Activated CD4-positive, CD25-positive, alpha-beta regulatory T cell treated with anti-CD3 and anti-CD28 coated beads, Interleukin-2, amount 50 U/mL, for 72 hours (primary cell): Measurements from ENCODE around the gene ZNF236.
"Not testable (repeated sequence)": the region's sequence is repeated elsewhere in the genome, so short reads cannot be mapped to it uniquely, and the experiment has no call there.

Experiments
- DNase-seq: peaks from one replicate; pipeline ENCODE4 v3.0.0; 2021

Gene ZNF236

GRCh38 chr18:76977684-76978232 is 155.4 kb downstream of the ZNF236 start:
- DNase-seq, result no peak

DNA sequence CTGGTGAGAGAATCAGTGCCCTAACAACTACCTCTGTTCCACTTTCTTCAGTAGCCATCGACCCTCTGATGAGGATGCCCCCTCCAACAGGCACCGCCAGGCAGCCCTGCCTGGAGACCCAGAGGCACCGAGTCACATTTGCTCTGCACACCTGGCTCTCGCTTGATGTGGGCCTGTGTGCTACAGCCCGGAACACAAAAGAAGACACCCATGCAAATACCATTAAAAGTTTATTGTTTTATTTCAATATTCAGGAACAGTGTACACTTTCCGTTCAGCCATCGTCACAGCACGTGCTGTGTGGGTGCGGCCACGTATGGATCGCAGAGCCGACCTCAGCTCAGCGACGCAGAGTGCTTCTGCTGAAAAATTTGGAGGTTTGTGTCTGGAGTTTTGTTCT is 156.3 kb downstream of the ZNF236 start:
- DNase-seq, result no peak

DNA sequence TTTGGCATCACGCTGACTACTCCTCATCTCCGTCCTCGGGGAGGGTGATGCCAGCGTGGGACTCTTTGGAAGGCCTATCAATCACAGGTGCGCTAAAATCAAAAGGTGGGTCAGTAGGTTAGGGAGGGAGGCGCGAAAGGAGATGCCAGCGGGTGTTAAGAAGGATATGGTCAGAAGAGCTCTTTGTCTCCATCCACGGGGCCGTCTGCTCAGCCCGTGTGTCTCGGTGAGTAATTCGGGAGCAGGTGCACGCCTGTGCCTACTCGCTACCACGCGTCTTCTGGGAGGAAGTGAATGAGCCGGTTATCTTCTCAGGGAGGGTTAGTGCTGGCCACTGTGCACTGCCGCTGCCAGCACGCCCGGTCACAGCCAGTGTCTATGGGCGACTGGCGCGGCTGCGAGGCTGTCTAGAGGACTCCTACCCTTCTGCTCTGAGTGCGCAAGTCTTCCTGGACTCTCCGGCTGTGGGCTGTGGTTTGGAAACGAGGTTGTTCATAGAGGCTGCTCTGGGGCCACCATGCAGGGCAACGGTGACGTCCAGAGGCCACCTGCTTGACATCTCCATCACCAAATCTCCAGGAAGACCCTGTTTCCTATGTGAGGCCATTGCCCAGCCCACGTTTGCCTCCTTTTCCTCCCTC is 156.9 kb downstream of the ZNF236 start:
- no peak for DNase-seq

- DNase-seq, result no peak
These were observed 157.5 kb downstream of the ZNF236 start for GRCh38 chr18:76979906-76980305.

GRCh38 chr18:76980663-76981395 is 158.5 kb downstream of the ZNF236 start:
- no peak for DNase-seq

DNA sequence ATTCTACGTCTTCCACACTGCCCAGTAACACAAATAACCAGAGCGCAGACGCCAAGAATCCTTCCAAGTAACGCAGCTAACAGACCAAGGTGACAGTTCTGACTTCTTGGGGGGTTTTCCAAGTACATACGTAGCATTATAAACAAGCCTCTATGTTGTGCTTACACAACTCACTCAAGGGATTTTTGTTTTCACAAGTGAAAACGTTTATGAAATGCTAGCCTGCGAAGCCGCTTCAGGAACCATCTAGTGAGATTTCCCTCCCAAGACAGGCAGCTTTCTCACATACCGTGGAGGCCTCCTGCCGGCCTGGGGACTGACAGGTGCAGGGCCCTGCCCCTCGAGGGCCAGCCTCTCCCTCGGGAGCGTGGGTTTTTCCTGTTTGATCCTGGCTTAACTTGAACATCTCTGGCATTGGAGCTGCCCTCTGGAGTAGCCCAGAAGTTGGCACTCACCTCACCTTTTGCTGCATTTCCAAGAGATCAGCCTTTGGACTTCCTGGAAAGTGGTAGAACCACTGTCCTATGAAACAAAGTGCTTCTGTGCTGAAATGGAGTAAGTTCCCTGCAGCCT is 159.1 kb downstream of the ZNF236 start:
- DNase-seq, result no peak

DNA sequence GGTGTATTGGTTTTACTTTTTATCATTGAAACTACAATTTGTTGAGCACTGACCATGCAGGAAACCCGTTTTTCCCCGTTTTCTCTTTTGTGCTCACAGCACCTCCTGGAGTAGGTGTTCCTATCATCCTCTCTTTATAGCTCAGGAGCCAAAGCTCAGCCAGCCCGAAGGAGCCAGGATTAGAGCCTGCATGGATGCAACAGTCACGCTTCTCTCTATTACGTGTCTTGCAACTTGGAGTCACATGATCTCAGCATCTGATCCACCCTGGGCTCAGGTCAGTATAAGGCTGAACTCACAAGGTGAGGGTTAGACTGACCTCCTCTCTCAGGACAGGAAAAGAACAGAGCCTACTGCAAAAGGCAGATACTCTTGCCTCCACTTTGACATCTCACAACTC is 159.7 kb downstream of the ZNF236 start:
- DNase-seq, result no peak

DNA sequence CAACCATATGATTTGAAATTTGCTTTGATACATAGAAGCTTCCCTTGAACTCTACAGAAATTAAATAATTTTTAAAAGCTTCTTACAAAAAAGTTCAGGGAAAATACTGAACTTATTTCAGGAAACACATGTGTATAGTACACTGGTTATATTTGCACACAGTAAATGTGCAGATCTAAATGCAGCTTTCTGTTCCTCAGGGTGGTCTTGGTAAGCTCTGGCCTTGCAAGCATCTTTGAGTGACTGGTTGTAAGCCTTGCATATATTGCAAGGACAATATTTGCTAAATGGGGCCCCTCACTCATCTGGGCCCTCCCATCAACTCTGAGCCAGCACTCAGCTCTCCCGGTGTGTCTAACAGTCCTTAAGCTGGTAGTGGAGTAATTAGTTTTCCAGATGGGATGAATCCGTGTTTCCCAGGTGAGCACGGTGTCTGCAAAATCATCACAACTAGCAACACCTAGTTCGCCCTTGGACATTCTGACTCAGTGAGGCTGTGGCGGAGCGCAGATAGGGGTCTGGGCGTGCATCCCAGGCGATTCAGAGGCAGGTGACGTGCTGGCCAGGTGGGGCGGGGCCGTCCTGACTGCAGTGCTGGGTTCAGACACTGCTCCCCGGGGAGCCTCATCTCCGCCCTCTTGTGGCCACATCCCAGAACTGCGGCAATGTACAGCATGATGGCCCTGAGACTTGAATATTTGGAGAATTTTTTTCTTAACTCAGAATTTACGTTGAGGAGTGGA is 160.7 kb downstream of the ZNF236 start:
- DNase-seq, result peak; percentile 90

DNA sequence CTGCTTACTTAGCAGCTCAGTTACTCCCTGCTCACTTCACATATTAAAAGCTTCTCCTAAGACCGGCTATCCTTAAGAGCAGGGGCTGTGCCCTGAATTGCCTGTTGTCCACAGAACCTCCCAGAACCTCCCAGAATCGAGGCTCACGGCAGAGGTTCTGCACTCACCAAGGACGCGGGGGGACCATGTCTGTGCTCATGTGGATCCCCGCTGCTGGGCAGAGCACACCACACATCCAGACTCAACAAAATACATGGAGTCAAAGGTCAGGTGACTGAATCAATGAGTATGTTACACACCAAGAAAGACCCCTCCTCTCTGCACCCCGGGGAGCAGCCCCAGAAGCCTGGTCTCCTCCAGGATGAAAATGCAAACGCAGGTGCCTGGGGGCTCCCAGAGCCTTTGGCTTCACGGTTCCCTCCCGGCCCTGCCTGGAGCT is 161.3 kb downstream of the ZNF236 start:
- DNase-seq, result no peak

DNA sequence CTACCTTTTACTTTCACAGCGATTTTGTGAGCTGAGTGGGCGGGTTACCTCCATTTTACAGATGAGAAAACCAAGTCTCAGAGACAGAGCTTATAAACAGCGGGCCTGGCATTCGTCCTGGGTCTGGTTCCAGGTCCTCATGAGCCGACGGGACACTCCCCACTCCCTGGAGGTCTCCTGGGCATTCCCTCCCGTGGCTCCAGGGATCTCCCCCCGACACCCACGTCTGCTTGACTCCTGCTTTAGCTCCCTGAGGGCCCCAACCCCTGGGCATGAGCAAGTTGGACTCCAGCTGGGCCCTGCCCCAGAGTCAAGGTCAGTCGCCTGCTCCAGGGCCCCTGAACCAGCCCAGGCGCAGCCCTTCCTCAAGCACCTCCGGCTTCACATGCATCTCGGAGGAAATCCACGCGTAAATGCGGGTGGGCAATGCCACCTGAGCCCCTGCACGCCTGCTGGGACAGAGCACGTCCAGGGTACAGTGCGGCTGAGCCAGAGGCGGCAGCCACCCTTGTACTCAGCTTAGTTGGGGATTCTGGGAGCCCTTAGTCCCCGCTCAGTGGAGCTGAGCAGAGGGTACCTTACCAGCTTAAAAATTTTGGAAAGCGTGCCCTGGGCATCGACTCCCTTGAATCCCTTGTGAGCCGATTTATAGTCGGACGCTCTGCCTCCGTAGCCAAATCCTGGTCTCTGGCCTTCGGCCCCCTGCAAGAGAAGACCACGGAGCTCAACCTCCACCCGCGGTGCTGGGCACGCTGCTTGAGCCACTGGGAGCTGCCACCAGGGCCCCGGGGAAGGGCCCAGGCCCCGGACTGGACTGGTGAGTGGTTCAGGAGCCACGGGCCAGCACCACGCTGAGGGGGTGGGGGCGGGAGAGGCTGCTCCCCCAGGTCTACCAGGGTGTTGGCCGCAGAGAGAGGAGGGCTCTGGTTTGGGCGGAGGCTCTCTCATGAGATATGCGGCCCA is 162.1 kb downstream of the ZNF236 start:
- DNase-seq, result no peak

DNA sequence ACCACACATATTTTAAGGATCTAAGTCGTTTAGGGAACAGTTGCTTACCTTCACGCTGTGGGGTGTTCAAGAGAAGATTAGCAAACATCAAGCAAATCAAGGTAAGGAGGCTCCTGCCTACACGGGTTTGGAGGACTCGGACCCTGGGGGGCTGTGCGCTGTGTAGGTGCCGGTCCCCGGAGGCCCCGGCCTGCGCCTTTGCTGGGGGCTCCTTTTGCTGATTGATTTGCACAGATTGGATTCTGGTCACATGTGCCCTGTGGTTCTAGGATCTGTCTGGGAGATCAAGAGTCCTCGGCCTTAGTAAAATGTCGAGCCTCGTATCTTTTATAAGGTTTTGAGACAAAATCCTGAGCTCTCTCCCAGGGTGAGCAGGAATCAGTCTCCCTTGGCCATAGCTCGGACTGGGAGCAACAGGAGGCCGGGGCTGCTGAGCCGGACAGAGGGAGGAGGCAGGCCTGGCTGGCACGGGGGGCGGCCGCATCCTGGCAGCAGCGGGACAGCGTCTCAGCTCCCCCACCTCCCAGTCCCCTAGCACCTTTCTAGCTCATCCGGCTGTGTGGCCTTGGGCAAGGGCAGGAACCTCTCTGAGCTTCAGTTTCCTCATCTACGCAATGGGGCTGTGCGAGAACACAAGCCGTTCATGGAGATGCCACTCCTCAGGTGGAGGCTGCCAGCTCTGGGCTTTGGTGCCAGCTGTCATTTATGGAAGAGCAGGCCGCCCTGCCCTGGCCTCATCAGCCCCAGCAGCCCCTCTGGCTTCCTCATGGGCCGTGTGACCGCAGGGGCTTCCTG is 163.0 kb downstream of the ZNF236 start:
- no peak for DNase-seq

GRCh38 chr18:76985951-76986236 is 163.5 kb downstream of the ZNF236 start:
- DNase-seq, result no peak

- no peak for DNase-seq
These were observed 164.0 kb downstream of the ZNF236 start for GRCh38 chr18:76986406-76986805.

DNA sequence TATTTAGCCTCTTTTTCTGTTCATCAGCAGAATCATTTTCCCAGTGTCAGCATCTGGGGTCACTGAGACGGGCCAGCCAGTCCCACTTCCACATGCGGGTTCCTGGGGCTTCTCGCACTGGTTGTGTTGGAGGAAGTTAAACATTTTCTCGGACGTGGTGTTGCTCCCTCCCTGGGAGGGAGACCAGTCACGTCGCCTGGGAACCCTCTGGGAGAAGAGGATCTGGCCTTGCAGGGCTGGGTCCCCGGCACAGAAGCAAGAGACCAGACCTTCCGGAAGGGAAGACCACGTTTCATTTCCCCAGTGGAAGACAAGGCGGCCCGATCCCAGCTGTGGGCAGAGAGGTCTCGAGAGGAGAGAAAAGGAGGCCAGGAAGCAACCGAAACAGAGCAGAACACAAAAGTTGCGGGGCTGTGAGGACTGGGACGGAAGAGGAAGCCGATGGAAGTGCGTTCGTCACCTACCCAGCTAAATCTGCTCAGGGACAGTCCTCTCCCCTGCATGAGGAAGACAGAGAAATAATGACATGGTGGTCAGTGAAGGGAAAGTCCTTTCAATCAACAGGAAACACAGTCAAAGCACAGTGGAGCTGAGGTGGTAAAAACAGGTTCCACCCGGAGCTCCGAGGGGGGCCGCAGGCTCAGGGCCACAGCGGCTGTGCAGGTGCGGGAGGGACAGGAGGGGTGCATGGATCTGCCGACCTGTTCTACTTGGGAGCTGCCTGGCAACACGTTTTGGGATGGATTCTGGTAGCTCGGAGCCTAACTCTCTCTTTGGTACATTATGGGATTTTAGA is 165.9 kb downstream of the ZNF236 start:
- no peak for DNase-seq

- DNase-seq, result no peak
These were observed 166.7 kb downstream of the ZNF236 start for GRCh38 chr18:76988827-76989646.

DNA sequence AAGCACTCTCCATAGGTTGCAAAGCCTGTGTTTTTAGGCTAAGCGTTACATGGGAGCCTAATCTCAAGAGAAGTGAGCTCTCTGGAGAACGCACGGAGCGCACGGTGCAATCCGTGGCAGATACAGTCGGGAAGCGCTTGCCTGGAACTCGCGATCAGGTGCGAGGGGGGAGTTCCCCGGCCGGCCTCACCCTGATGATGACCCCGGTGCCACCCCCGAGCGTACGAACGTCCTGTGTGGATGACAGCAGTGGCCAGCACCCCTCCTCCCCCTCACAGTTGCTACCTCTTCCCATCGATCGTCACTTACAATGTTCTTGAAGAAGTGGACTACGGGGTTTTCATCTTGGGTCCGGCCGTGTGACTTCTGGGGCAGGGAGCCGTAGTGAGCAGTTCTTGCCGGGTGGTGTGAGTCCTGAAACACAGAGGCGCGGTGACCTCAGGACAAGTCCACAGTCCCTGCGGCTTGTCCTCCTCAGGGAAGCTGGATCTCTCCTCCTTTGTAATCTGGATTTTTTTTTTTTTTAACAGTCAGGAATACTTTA is 167.4 kb downstream of the ZNF236 start:
- no peak for DNase-seq

- not testable (repeated sequence) for DNase-seq
These were observed 168.1 kb downstream of the ZNF236 start for GRCh38 chr18:76990343-76991020.

DNA sequence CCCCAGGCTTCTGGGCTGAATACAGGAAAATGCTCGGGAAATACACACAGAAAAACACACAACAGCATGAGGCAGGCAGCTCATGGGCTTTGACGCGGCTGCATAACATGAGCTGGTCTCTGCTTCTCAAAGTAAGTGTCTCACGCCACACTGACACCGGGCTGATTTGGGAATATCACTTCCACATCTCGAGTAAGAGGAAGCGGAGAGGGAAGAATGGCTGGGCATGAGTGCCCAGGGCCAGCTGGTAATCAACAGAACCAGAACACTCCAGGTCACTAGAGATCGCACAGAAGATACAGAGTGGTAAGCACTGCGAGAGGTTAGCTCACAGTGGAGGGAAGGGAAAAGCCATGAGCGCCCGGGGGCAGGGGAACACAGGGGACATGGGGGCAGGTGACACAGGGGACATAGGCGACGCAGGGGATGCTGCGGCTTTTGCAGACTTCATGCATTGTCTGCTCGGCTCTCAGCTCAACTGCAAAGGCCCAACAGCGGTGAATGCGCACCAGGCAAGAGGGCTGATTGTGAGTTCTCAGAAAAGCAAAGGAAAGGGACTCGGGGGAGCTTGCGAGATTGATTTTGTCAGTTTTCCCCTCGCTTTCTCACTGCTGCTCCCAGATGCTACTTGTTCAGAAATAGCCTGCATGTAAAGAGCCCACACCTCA is 168.8 kb downstream of the ZNF236 start:
- DNase-seq, result no peak
